Esophagus muscularis mucosa (tissue), 4 donors: ENCODE data around the gene CABCOCO1. TPM values are rescaled to one million over a fixed set of nuclear protein-coding genes. Genes with fewer than 3 reads are reported as not detected.

ENCODE experiments used
- DNase-seq: peaks from one replicate; pipeline ENCODE4 v3.0.0-alpha.2; 2017; ENCODE audit errors: extremely low spot score
- H3K27ac ChIP-seq, 4 donors: fragments of 200-600 bp; sonication (generic); replicated peaks in 1 of 4; 1 replicate in 3 of 4; 2 replicates in 1 of 4; pipeline ENCODE4 v1.5.1; 2016 to 2019; ENCODE audit warnings: mild to moderate bottlenecking in 1 of 4
- H3K27me3 ChIP-seq, 4 donors: fragments of 200-600 bp; sonication (generic); one replicate each; pipeline versions ENCODE4 v1.5.1 to v1.6.0; 2016 to 2019
- H3K36me3 ChIP-seq, 4 donors: fragments of 200-600 bp; sonication (generic); one replicate each; pipeline ENCODE4 v1.5.1; 2016 to 2019
- H3K4me1 ChIP-seq, 4 donors: fragments of 200-600 bp; sonication (generic); one replicate each; pipeline ENCODE4 v1.5.1; 2016 to 2019
- H3K4me3 ChIP-seq, 4 donors: fragments of 200-600 bp; sonication (generic); 1 replicate in 2 of 4; 2 replicates in 2 of 4; pipeline ENCODE4 v1.5.1; 2016 to 2019; ENCODE audit warnings: mild to moderate bottlenecking in 4 of 4, moderate library complexity in 1 of 4
- H3K9me3 ChIP-seq, 4 donors: fragments of 200-600 bp; sonication (generic); 1 replicate in 3 of 4; 2 replicates in 1 of 4; pipeline ENCODE4 v1.5.1; 2016 to 2019
- EP300 ChIP-seq: sonication (generic); formaldehyde crosslinking; IDR thresholded peaks from one replicate; pipeline ENCODE4 v1.6.1; 2017; ENCODE audit warnings: antibody characterized with exemption
- POLR2A ChIP-seq: fragments of 450-650 bp; IDR thresholded peaks from one replicate; pipeline ENCODE4 v1.6.1; 2017; ENCODE audit warnings: antibody characterized with exemption, moderate library complexity, mild to moderate bottlenecking, low read depth
- POLR2AphosphoS5 ChIP-seq, 2 donors: sonication (generic); formaldehyde crosslinking; IDR thresholded peaks; one replicate each; pipeline ENCODE4 v1.6.1; 2017; ENCODE audit warnings: antibody characterized with exemption in 2 of 2
- WGBS: methylation state at CpG from one replicate; pipeline ENCODE4 v1.1.5; 2018; 5-methylcytosine and 5-hydroxymethylcytosine counted together
- intact Hi-C: fragments of 100-400 bp; cut with DNase I; formaldehyde crosslinking; loops from one replicate; pipeline ENCODE4 v1.15.1; 2023
- total RNA-seq, 4 donors: library from RNA; depleted of rRNA; stranded (reverse); fragments of >200 nt; gene quantifications; one replicate each; pipeline versions ENCODE4 v1.1.0 to v1.2.1, GENCODE V29; 2016
- TF ChIP-seq, protein P1 (sequence below), 3 experiments: fragments of 200-600 bp in 2 of 3; fragments of 450-650 bp in 1 of 3; sonication (generic) in 2 of 3; IDR thresholded peaks; one replicate each; pipeline ENCODE4 v1.5.1; 2017 to 2019; ENCODE audit warnings: antibody characterized with exemption in 3 of 3, mild to moderate bottlenecking in 2 of 3, moderate library complexity in 1 of 3

Gene CABCOCO1
- total RNA-seq, 4 donors from 2014 or later = 0.83 to 2.7 (median 1.8) TPM

- TF ChIP-seq POLR2AphosphoS5 (IDR thresholded peaks at IDR 0.05) (no peak), POLR2A (no peak), EP300 (no peak)
- TF ChIP-seq, protein P1, sequence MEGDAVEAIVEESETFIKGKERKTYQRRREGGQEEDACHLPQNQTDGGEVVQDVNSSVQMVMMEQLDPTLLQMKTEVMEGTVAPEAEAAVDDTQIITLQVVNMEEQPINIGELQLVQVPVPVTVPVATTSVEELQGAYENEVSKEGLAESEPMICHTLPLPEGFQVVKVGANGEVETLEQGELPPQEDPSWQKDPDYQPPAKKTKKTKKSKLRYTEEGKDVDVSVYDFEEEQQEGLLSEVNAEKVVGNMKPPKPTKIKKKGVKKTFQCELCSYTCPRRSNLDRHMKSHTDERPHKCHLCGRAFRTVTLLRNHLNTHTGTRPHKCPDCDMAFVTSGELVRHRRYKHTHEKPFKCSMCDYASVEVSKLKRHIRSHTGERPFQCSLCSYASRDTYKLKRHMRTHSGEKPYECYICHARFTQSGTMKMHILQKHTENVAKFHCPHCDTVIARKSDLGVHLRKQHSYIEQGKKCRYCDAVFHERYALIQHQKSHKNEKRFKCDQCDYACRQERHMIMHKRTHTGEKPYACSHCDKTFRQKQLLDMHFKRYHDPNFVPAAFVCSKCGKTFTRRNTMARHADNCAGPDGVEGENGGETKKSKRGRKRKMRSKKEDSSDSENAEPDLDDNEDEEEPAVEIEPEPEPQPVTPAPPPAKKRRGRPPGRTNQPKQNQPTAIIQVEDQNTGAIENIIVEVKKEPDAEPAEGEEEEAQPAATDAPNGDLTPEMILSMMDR (IDR thresholded peaks at IDR 0.05) = no peak
- Histone ChIP-seq H3K4me3 (no peak overlapping the region), H3K27ac (no peak overlapping the region), H3K36me3 (no peaks in the 10 kb centered on the region), H3K27me3 (no peaks in the 10 kb centered on the region), H3K4me1 (peaks cover 0 to 23% (median 13%) of the 10 kb centered on the region in 4 donors), H3K9me3 (no peaks in the 10 kb centered on the region)
- no peak for DNase-seq
- intact Hi-C loops = no loop called here
These were observed 26.8 kb upstream of the CABCOCO1 start for GRCh38 chr10:61635932-61636331.

DNA sequence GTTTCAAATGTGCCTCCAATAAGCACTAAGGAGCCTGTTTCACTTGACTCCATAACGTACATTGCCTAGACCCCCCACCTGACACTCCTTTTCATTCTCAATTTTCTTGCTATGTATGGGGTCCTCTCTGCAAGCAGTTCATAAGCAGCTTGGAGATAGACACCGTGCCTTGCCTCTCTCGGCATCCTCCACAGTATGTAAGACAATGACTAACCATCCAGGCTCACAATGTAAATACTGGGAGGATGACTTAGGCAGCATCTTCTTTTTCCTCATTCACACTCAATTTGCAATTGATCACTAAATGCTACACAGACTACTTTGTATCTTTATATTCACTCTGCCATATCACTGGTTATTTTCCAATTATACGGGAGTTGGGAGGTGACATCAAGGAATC is 22.8 kb upstream of the CABCOCO1 start:
- H3K4me3 ChIP-seq = no peak overlapping the region
- intact Hi-C loops = no loop called here
- no peak overlapping the region for H3K27ac ChIP-seq
- 93% methylated on average over 4 of the region's 4 CpGs for WGBS
- H3K9me3 ChIP-seq = no peaks in the 10 kb centered on the region
- DNase-seq = no peak
- peaks cover 0 to 22% (median 4%) of the 10 kb centered on the region in 4 donors for H3K4me1 ChIP-seq
- TF ChIP-seq POLR2A (no peak), POLR2AphosphoS5 (IDR thresholded peaks at IDR 0.05) (no peak)
- TF ChIP-seq, protein P1 (IDR thresholded peaks at IDR 0.05) = no peak
- no peaks in the 10 kb centered on the region for H3K36me3 ChIP-seq
- no peaks in the 10 kb centered on the region for H3K27me3 ChIP-seq

DNA sequence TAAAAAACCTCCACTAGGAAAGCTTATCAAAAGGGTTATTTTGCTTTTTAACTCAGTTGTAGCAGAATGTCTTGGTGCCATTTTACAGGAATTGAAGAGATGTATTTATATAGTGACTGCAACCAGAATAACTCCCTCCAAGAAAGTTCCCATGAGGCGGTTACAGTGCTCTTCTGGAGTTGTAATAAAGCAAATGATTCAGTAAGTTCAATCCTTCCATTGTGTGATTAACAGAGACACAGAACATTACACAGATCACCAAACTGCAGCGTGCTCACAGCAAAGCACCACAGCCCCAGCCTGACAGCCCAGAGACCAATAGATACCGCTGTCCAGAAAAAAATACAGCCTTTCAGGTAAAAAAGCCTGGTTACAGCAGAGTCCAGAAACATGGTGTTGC is 21.9 kb upstream of the CABCOCO1 start:
- TF ChIP-seq, protein P1 (IDR thresholded peaks at IDR 0.05) = no peak
- TF ChIP-seq POLR2AphosphoS5 (IDR thresholded peaks at IDR 0.05) (no peak), POLR2A (no peak), EP300 (no peak)
- no peak overlapping the region for H3K4me3 ChIP-seq
- no peaks in the 10 kb centered on the region for H3K27me3 ChIP-seq
- no peak overlapping the region for H3K27ac ChIP-seq
- H3K4me1 ChIP-seq = peaks cover 0 to 19% (median 6%) of the 10 kb centered on the region in 4 donors
- H3K36me3 ChIP-seq = no peaks in the 10 kb centered on the region
- intact Hi-C loops = no loop called here
- 89% methylated on average over 3 of the region's 3 CpGs for WGBS
- H3K9me3 ChIP-seq = no peaks in the 10 kb centered on the region
- DNase-seq = no peak

GRCh38 chr10:61642150-61642571 is 20.6 kb upstream of the CABCOCO1 start:
- intact Hi-C loops = no loop called here
- Histone ChIP-seq H3K36me3 (no peaks in the 10 kb centered on the region), H3K27ac (no peak overlapping the region), H3K4me1 (peaks cover 0 to 19% (median 6%) of the 10 kb centered on the region in 4 donors), H3K9me3 (no peaks in the 10 kb centered on the region), H3K27me3 (no peaks in the 10 kb centered on the region), H3K4me3 (no peak overlapping the region)
- no peak for DNase-seq
- WGBS = 64% methylated on average over 2 of the region's 2 CpGs
- TF ChIP-seq POLR2AphosphoS5 (IDR thresholded peaks at IDR 0.05) = no peak
- TF ChIP-seq POLR2A = no peak
- TF ChIP-seq, protein P1 (IDR thresholded peaks at IDR 0.05) = no peak
- no peak for TF ChIP-seq EP300

GRCh38 chr10:61642676-61643075 is 20.1 kb upstream of the CABCOCO1 start:
- no peaks in the 10 kb centered on the region for H3K27me3 ChIP-seq
- H3K27ac ChIP-seq = no peak overlapping the region
- DNase-seq = no peak
- TF ChIP-seq POLR2A = no peak
- TF ChIP-seq POLR2AphosphoS5 (IDR thresholded peaks at IDR 0.05) = no peak
- TF ChIP-seq, protein P1 (IDR thresholded peaks at IDR 0.05) = no peak
- no peak for TF ChIP-seq EP300
- WGBS = 43% methylated on average over 4 of the region's 4 CpGs
- intact Hi-C loops = no loop called here
- peaks cover 0 to 19% (median 6%) of the 10 kb centered on the region in 4 donors for H3K4me1 ChIP-seq
- H3K36me3 ChIP-seq = no peaks in the 10 kb centered on the region
- no peaks in the 10 kb centered on the region for H3K9me3 ChIP-seq
- H3K4me3 ChIP-seq = no peak overlapping the region
